Smooth muscle cell (in vitro differentiated cells): Measurements from ENCODE around the gene PLLP. TPM values are rescaled to one million over a fixed set of nuclear protein-coding genes. Genes with fewer than 3 reads are reported as not detected.

Experiments used
- DNase-seq: peaks from one replicate; lab custom pipeline; 2025; ENCODE audit not compliant: unreplicated experiment; lab: John Stamatoyannopoulos, UW
- H2AFZ ChIP-seq: fragments of 200-600 bp; sonication (generic); 2 replicates; pipeline ENCODE4 v1.6.0; 2016; ENCODE audit warnings: antibody characterized with exemption, low read depth, mild to moderate bottlenecking
- H3F3A ChIP-seq: fragments of 200-600 bp; sonication (generic); 2 replicates; pipeline ENCODE4 v1.6.0; 2017; ENCODE audit warnings: antibody characterized with exemption, low read depth
- H3K27ac ChIP-seq: fragments of 200-600 bp; sonication (generic); 2 replicates; pipeline ENCODE4 v1.5.1; 2016; ENCODE audit warnings: low read depth, mild to moderate bottlenecking
- H3K27me3 ChIP-seq: fragments of 200-600 bp; sonication (generic); 2 replicates; pipeline ENCODE4 v1.6.1; 2016; ENCODE audit warnings: low read depth, mild to moderate bottlenecking
- H3K36me3 ChIP-seq: fragments of 200-600 bp; sonication (generic); 2 replicates; pipeline ENCODE4 v1.5.1; 2016; ENCODE audit warnings: low read depth
- H3K4me1 ChIP-seq: fragments of 200-600 bp; sonication (generic); 2 replicates; pipeline ENCODE4 v1.5.1; 2016; ENCODE audit warnings: low read depth
- H3K4me2 ChIP-seq: fragments of 200-600 bp; sonication (generic); 2 replicates; pipeline ENCODE4 v1.6.0; 2016; ENCODE audit warnings: mild to moderate bottlenecking
- H3K4me3 ChIP-seq: fragments of 200-600 bp; sonication (generic); 2 replicates; pipeline ENCODE4 v1.5.1; 2016; ENCODE audit warnings: mild to moderate bottlenecking
- H3K79me2 ChIP-seq: fragments of 200-600 bp; sonication (generic); 2 replicates; pipeline ENCODE4 v1.6.0; 2016; ENCODE audit warnings: low read depth, mild to moderate bottlenecking
- H3K9ac ChIP-seq: fragments of 200-600 bp; sonication (generic); 2 replicates; pipeline ENCODE4 v1.6.0; 2016; ENCODE audit warnings: low read depth
- H3K9me3 ChIP-seq: fragments of 200-600 bp; sonication (generic); replicated peaks from 2 replicates; pipeline ENCODE4 v1.5.1; 2016; ENCODE audit warnings: low read depth
- H4K20me1 ChIP-seq: fragments of 200-600 bp; sonication (generic); 2 replicates; pipeline ENCODE4 v1.6.0; 2016; ENCODE audit warnings: low read depth
- CTCF ChIP-seq: fragments of 200-600 bp; sonication (generic); IDR thresholded peaks from 2 replicates; pipeline ENCODE4 v1.5.1; 2017; ENCODE audit warnings: borderline replicate concordance, mild to moderate bottlenecking, antibody characterized with exemption; ENCODE audit not compliant: insufficient read depth, poor library complexity, severe bottlenecking
- WGBS: methylation state at CpG from one replicate; pipeline ENCODE4 v1.1.7; 2016; ENCODE audit warnings: low lambda C conversion rate; 5-methylcytosine and 5-hydroxymethylcytosine counted together
- polyA plus RNA-seq: library from polyadenylated mRNA; unstranded; fragments of >200 nt; fragmentation: Nextera tagmentation; extraction: Ambion mirVana; gene quantifications from 2 replicates; pipeline ENCODE4 v1.2.1, GENCODE V29; 2016
- total RNA-seq: library from RNA; depleted of rRNA; stranded (reverse); fragments of >200 nt; gene quantifications from 2 replicates; pipeline ENCODE4 v1.2.3, GENCODE V29; 2014

The PLLP gene
- total and polyA plus RNA-seq, 2 experiments from 2014 or later = 0.59 TPM; not detected in 1

DNA sequence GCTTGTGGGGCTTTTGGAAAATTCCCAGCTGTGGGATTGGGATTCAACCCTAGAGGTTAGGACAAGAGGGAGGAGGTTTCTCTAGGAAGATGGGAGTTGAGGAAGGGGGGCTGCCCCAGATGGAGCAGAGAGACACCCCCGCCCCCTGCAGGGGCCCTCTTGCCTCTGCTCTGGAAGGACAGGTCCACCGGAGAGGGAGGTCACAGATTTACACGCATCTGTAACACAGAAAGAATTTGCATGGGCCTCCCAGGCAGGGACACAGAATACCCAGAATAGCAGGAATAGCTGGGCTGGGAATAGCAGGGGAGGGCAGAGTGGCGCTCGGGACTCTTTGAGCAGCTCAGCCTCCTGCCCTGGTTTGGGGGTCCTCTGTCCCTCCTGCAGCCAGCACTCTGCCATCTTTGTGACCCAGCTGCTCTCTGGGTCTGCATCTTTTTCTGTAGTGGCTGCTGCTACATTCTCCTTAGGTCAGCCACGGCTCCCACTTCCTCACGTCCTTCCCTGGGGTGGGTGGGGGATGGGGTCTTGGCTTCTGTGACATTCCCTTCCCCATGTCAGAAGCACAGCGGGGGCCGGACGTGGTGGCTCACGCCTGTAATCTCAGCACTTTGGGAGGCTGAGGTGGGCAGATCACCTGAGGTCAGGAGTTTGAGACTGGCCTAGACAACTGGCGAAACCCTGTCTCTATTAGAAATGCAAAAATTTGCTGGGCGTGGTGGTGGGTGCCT lies 33.9 kb upstream of the PLLP start:
- H3K4me3 ChIP-seq = no peak overlapping the region
- no peaks in the 10 kb centered on the region for H3K9me3 ChIP-seq
- no peaks in the 10 kb centered on the region for H3K4me1 ChIP-seq
- H4K20me1 ChIP-seq = no peaks in the 10 kb centered on the region
- DNase-seq = no peak
- no peaks in the 10 kb centered on the region for H3K36me3 ChIP-seq
- no peak overlapping the region for H2AFZ ChIP-seq
- H3K9ac ChIP-seq = no peak overlapping the region
- 55% methylated on average over 13 of the region's 13 CpGs for WGBS
- peak overlapping the region; percentile 33 for H3K4me2 ChIP-seq
- peak overlapping the region; percentile 17 for H3K27ac ChIP-seq
- peaks cover 6% of the 10 kb centered on the region for H3F3A ChIP-seq
- TF ChIP-seq CTCF = no peak
- H3K79me2 ChIP-seq = no peaks in the 10 kb centered on the region
- no peaks in the 10 kb centered on the region for H3K27me3 ChIP-seq

GRCh38 chr16:57316390-57317017 lies 32.0 kb upstream of the PLLP start:
- Histone ChIP-seq H3K4me2 (no peak overlapping the region), H3K4me3 (no peak overlapping the region), H2AFZ (no peak overlapping the region), H3K27ac (peak overlapping the region; percentile 71), H3F3A (peaks cover 6% of the 10 kb centered on the region), H3K4me1 (no peaks in the 10 kb centered on the region), H3K36me3 (no peaks in the 10 kb centered on the region), H3K9ac (peak overlapping the region; percentile 29), H3K79me2 (no peaks in the 10 kb centered on the region), H3K9me3 (no peaks in the 10 kb centered on the region), H3K27me3 (no peaks in the 10 kb centered on the region), H4K20me1 (no peaks in the 10 kb centered on the region)
- no peak for TF ChIP-seq CTCF
- no peak for DNase-seq
- WGBS = 60% methylated on average over 3 of the region's 3 CpGs

GRCh38 chr16:57315416-57315815 lies 30.9 kb upstream of the PLLP start:
- 64% methylated on average over 7 of the region's 7 CpGs for WGBS
- H3K79me2 ChIP-seq = no peaks in the 10 kb centered on the region
- no peak overlapping the region for H2AFZ ChIP-seq
- no peak for DNase-seq
- TF ChIP-seq CTCF = no peak
- no peaks in the 10 kb centered on the region for H3K4me1 ChIP-seq
- H3K27ac ChIP-seq = no peak overlapping the region
- no peak overlapping the region for H3K4me2 ChIP-seq
- H3K27me3 ChIP-seq = no peaks in the 10 kb centered on the region
- peaks cover 6% of the 10 kb centered on the region for H3F3A ChIP-seq
- H3K9me3 ChIP-seq = no peaks in the 10 kb centered on the region
- H3K36me3 ChIP-seq = no peaks in the 10 kb centered on the region
- no peak overlapping the region for H3K4me3 ChIP-seq
- no peak overlapping the region for H3K9ac ChIP-seq
- no peaks in the 10 kb centered on the region for H4K20me1 ChIP-seq
